ENCODE data around the gene UGP2. TPM values are rescaled to one million over a fixed set of nuclear protein-coding genes. Genes with fewer than 3 reads are reported as not detected.

UGP2 gene
- total RNA-seq, 1 experiment from 2014 or later, result 883 TPM

DNA sequence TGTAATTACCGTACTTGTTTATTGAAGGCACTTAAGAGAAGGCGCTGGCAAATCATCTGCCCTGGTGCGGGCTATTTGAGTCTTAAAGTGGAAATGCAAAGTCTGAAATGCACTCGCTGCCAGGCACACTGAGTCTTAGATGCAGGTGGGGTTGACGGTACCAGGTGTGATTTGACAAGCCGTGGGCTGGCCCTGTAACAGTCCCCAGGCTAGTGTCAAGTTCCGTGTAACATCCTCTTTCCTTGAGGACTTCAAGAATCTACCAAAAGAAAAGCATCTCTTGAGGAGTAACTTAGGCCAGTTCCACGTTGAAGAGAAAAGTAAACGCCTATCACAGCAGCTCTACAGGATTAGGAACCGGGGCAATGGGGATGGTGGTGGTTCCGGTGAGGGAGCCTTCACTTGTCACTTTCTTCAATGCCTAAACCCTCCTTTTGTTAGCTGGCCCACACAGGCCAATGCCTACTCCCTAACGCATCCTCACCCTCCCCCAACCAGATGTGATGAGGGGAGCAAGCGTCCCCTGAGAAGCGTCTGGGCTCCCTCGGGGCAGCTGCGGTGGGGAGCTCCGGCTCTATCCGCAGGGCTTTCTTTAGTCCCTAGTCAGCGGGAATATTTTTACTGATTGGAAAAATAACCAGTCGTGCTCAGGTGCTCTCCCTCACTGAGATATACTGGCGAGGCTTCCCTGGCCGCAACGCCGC lies 1.5 kb upstream of the UGP2 start:
- DNase-seq, result no peak
- no peaks in the 10 kb centered on the region for H3K27me3 ChIP-seq (ENCODE audit: insufficient read depth, low read length)
- peaks cover 5% of the 10 kb centered on the region for H3K23me2 ChIP-seq (ENCODE audit: insufficient read length, low read depth, low read length, poor library complexity, severe bottlenecking)
- peak overlapping the region; percentile 59 for H3K9ac ChIP-seq (ENCODE audit: extremely low read depth, insufficient read length, low read length)
- peak overlapping the region; percentile 99 for H3K4me2 ChIP-seq (ENCODE audit: insufficient read depth, insufficient read length, low read length)
- H2BK12ac ChIP-seq (ENCODE audit: insufficient read length, low read depth, low read length), result no peak overlapping the region
- Mint-ChIP-seq H3K36me3 (ENCODE audit: insufficient read depth in 1 of 3, low read depth in 3 of 3) (peaks cover 29 to 36% (median 34%) of the 10 kb centered on the region in 3 experiments), H3K27ac (peak overlapping the region; percentile 99 to 100 (median 99)), H3K27me3 (ENCODE audit: low read depth) (no peaks in the 10 kb centered on the region), H3K9me3 (peaks cover 2% of the 10 kb centered on the region in 2 experiments; a peak in 2 of 5 replicates), H3K4me3 (peak overlapping the region; percentile 99 to 100), H3K4me1 (peaks cover 31 to 39% of the 10 kb centered on the region in 2 experiments)
- H3K4me1 ChIP-seq (ENCODE audit: insufficient read depth, low read length), result no peaks in the 10 kb centered on the region
- H3K79me2 ChIP-seq (ENCODE audit: insufficient read depth, low read length), result peaks cover 35% of the 10 kb centered on the region
- no peaks in the 10 kb centered on the region for H4K20me1 ChIP-seq (ENCODE audit: control insufficient read depth, insufficient read depth, insufficient read length)
- no peak overlapping the region for H2BK5ac ChIP-seq (ENCODE audit: insufficient read length, low read length)
- H3K79me1 ChIP-seq (ENCODE audit: insufficient read depth, low read depth, low read length, poor library complexity, severe bottlenecking), result no peaks in the 10 kb centered on the region
- no peak overlapping the region for H2BK15ac ChIP-seq (ENCODE audit: low read depth, low read length)
- no peak overlapping the region for H2AFZ ChIP-seq (ENCODE audit: low read length)
- H4K5ac ChIP-seq (ENCODE audit: insufficient read length, low read depth, low read length), result no peak overlapping the region
- no peak overlapping the region for H2BK20ac ChIP-seq (ENCODE audit: low read depth, low read length, poor library complexity, severe bottlenecking)
- H3K23ac ChIP-seq (ENCODE audit: insufficient read length, low read depth, low read length), result no peak overlapping the region
- no peak overlapping the region for H3K56ac ChIP-seq (ENCODE audit: insufficient read length, low read depth, low read length)
- no peak overlapping the region for H2BK120ac ChIP-seq (ENCODE audit: low read depth, low read length, poor library complexity, severe bottlenecking)
- peak overlapping the region; percentile 8 for H3K27ac ChIP-seq (ENCODE audit: insufficient read length, low read depth, low read length)
- no peak overlapping the region for H3T11ph ChIP-seq (ENCODE audit: low read length)
- H3K14ac ChIP-seq (ENCODE audit: insufficient read depth, low read length), result no peak overlapping the region
- H3K18ac ChIP-seq (ENCODE audit: insufficient read length, low read depth, low read length), result no peak overlapping the region
- no peak overlapping the region for H4K91ac ChIP-seq (ENCODE audit: insufficient read length, low read depth, low read length)
- no peak for TF ChIP-seq CTCF (conservative IDR thresholded peaks at IDR 0.05)
- no CpG with 5 or more reads among the region's 24 CpGs for WGBS (ENCODE audit: extremely low coverage, insufficient read length, low lambda C conversion rate)
- H3K9me3 ChIP-seq (ENCODE audit: control insufficient read depth, low read depth, low read length), result no peaks in the 10 kb centered on the region
- no peak overlapping the region for H3K4ac ChIP-seq (ENCODE audit: low read depth, low read length)
- H4K8ac ChIP-seq (replicated peaks; ENCODE audit: insufficient read length, low read depth, low read length), result no peak overlapping the region
- H2AK5ac ChIP-seq (ENCODE audit: insufficient read length, low read length), result no peak overlapping the region

Data from H9 (cell line).